GM12878 (cell line): ENCODE data around the gene NOP16. TPM values are rescaled to one million over a fixed set of nuclear protein-coding genes. Genes with fewer than 3 reads are reported as not detected.

Source experiments
- BACH1 ChIP-seq: fragments of 450-650 bp; IDR thresholded peaks from 2 replicates; pipeline ENCODE4 v1.6.1; 2017; ENCODE audit warnings: mild to moderate bottlenecking, borderline replicate concordance
- BCLAF1 ChIP-seq: fragments of 450-650 bp; IDR thresholded peaks from 2 replicates; pipeline ENCODE4 v1.6.1; 2017; ENCODE audit warnings: antibody characterized with exemption, mild to moderate bottlenecking, moderate library complexity
- CUX1 ChIP-seq: IDR thresholded peaks from 2 replicates; pipeline ENCODE4 v1.6.1; 2012; ENCODE audit warnings: improper control_type of control experiment, low read depth, low read length; ENCODE audit not compliant: insufficient replicate concordance
- E2F8 ChIP-seq: fragments of 450-650 bp; IDR thresholded peaks from 2 replicates; pipeline ENCODE4 v1.6.1; 2018; ENCODE audit warnings: mild to moderate bottlenecking, low read depth, moderate library complexity; ENCODE audit not compliant: partially characterized antibody
- EGR1 ChIP-seq, 2 experiments: IDR thresholded peaks; 1 replicate in 1 of 2; 2 replicates in 1 of 2; pipeline ENCODE4 v1.6.1; 2011 to 2012; ENCODE audit warnings: low read depth in 2 of 2, low read length in 2 of 2, borderline replicate concordance in 1 of 2, mild to moderate bottlenecking in 1 of 2, moderate library complexity in 1 of 2
- HDAC2 ChIP-seq: fragments of 200-600 bp; sonication (generic); IDR thresholded peaks from 2 replicates; pipeline ENCODE4 v1.6.1; 2017
- IKZF1 ChIP-seq: fragments of 450-650 bp; conservative IDR thresholded peaks from 2 replicates; pipeline ENCODE4 v1.6.1; 2017; ENCODE audit warnings: antibody characterized with exemption, mild to moderate bottlenecking
- KAT2A ChIP-seq: conservative IDR thresholded peaks from 2 replicates; pipeline ENCODE4 v1.6.1; 2011; ENCODE audit warnings: low read depth, low read length; ENCODE audit not compliant: control insufficient read depth
- RELB ChIP-seq: fragments of 450-650 bp; IDR thresholded peaks from 2 replicates; pipeline ENCODE4 v1.6.1; 2017; ENCODE audit warnings: low read depth, mild to moderate bottlenecking, moderate library complexity
- SP1 ChIP-seq: IDR thresholded peaks from one replicate; pipeline ENCODE4 v1.6.1; 2011; ENCODE audit warnings: low read depth, low read length
- SREBF1 ChIP-seq: IDR thresholded peaks from 2 replicates; pipeline ENCODE4 v1.6.1; 2012; ENCODE audit warnings: mild to moderate bottlenecking, low read length
- TCF7 ChIP-seq: IDR thresholded peaks from 2 replicates; pipeline ENCODE4 v1.6.1; 2014; ENCODE audit warnings: antibody characterized with exemption, borderline replicate concordance
- USF2 ChIP-seq: IDR thresholded peaks from 2 replicates; pipeline ENCODE4 v1.6.1; 2011; ENCODE audit warnings: low read depth, low read length, improper control_type of control experiment, borderline replicate concordance
- ZNF207 ChIP-seq: fragments of 450-650 bp; IDR thresholded peaks from 2 replicates; pipeline ENCODE4 v1.6.1; 2014; ENCODE audit warnings: antibody characterized with exemption, mild to moderate bottlenecking, borderline replicate concordance
- ZNF274 ChIP-seq: IDR thresholded peaks from one replicate; pipeline ENCODE4 v1.8.0; 2011; ENCODE audit not compliant: insufficient read length, insufficient read depth
- polyA plus RNA-seq, 11 experiments: library from polyadenylated mRNA; depleted of rRNA in 4 of 11; unstranded in 6 of 11; stranded (reverse) in 5 of 11; fragments of >200 nt; fragmentation: Nextera tagmentation in 4 of 11; fragmentation: Illumina TruSeq in 1 of 11; extraction: Ambion mirVana in 4 of 11; extraction: Trizol in 1 of 11; gene quantifications; 1 replicate in 1 of 11; 2 replicates in 10 of 11; pipeline versions ENCODE4 v1.2.1 to v1.2.3, GENCODE V29; 2011 to 2016; ENCODE audit warnings: inconsistent platforms in 2 of 11, missing spikeins in 2 of 11, low read depth in 1 of 11
- total RNA-seq, 4 experiments: library from RNA; depleted of rRNA in 3 of 4; stranded (reverse); fragments of >200 nt in 3 of 4; fragmentation: Illumina TruSeq in 1 of 4; extraction: Trizol in 1 of 4; gene quantifications; 2 replicates each; pipeline versions ENCODE4 v1.2.1 to v1.2.3, GENCODE V29; 2013 to 2021

The NOP16 gene
- total and polyA plus RNA-seq, 10 of the 15 experiments (the other 5 are each of a cell fraction or from before 2014, with no cell fraction given) = 50.3 to 276 (median 116) TPM

DNA sequence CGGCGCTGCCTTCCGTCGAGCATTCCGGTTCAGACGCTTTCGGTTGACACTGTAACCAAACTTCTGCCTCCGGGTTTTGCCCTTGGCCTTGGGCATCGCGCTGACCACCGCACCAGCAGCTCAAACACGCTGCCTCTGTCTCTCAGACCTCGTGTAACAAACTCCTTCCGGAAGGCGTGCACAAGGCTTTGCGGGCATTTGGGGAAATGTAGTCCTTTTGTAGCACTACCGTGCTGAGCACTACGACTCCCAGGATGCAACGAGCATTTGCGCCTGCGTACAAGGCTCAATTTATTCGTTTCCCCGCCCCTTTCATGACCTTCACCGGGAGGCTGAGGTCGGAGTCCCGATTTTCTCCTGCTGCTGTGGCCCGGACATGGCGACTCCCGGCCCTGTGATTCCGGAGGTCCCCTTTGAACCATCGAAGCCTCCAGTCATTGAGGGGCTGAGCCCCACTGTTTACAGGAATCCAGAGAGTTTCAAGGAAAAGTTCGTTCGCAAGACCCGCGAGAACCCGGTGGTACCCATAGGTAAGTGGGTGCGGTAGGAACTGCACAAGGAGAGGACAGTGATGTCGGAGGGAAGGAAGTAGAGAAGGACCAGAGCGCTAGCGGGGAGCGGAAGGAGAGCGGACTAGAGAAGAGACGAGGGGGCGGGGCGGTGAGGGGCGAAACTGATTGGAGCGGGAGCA is at the start of gene NOP16, which contains the start of gene HIGD2A (continued):
- TF ChIP-seq SP1 (peak; percentile 67), BCLAF1 (no peak), BACH1 (0 out of 2 replicates have a peak, but pooled peaks have one; percentile 22), ZNF274 (no peak), ZNF207 (peak; percentile 61; the same call in 1 of the 2 replicates), TCF7 (no peak), RELB (peak; percentile 98), EGR1 (IDR thresholded peaks at IDR 0.05; ENCODE audit: borderline replicate concordance in 1 of 2, low read depth in 2 of 2, low read length in 2 of 2) (peak; percentile 30 to 46), SREBF1 (peak; percentile 82), USF2 (no peak), CUX1 (no peak), HDAC2 (no peak; the same call in 1 of the 2 replicates), E2F8 (peak; percentile 96), IKZF1 (peak; percentile 94), KAT2A (no peak)
